HepG2 (cell line): ENCODE data around the gene NUBP1. TPM values are rescaled to one million over a fixed set of nuclear protein-coding genes. Genes with fewer than 3 reads are reported as not detected.
A peak's percentile ranks its signal among the peaks of the same experiment; 100 is the strongest.

Experiments used
- ATF4 ChIP-seq, 2 experiments: fragments of 450-650 bp in 1 of 2; sonication (generic) in 1 of 2; formaldehyde crosslinking; IDR thresholded peaks; 2 replicates each; pipeline versions ENCODE4 v1.5.0 to v1.8.0; 2020 to 2022; ENCODE audit warnings: mild to moderate bottlenecking in 1 of 2, missing genetic modification reagents in 1 of 2
- CSRNP2 ChIP-seq: sonication (generic); formaldehyde crosslinking; conservative IDR thresholded peaks from 2 replicates; pipeline ENCODE4 v1.8.0; 2022; ENCODE audit warnings: low read depth, missing genetic modification reagents
- FOXK1 ChIP-seq: sonication (generic); formaldehyde crosslinking; IDR thresholded peaks from 2 replicates; pipeline ENCODE4 v1.4.0; 2020; ENCODE audit warnings: low read depth, missing genetic modification reagents, borderline replicate concordance
- FOXO4 ChIP-seq: sonication (generic); formaldehyde crosslinking; conservative IDR thresholded peaks from 2 replicates; pipeline ENCODE4 v1.8.1; 2023; ENCODE audit warnings: missing genetic modification reagents
- GFI1 ChIP-seq: sonication (generic); formaldehyde crosslinking; IDR thresholded peaks from 2 replicates; pipeline ENCODE4 v1.5.0; 2020; ENCODE audit warnings: missing genetic modification reagents, mild to moderate bottlenecking, borderline replicate concordance
- HINFP ChIP-seq: sonication (generic); formaldehyde crosslinking; IDR thresholded peaks from 2 replicates; pipeline ENCODE4 v1.4.0; 2020; ENCODE audit warnings: low read depth, mild to moderate bottlenecking, missing genetic modification reagents
- LCORL ChIP-seq, 2 experiments: fragments of 450-650 bp in 1 of 2; sonication (generic) in 1 of 2; formaldehyde crosslinking in 1 of 2; IDR thresholded peaks; 2 replicates each; pipeline versions ENCODE4 v1.5.0 to v1.6.1; 2017 to 2020; ENCODE audit warnings: antibody characterized with exemption in 1 of 2, missing genetic modification reagents in 1 of 2
- MTF1 ChIP-seq: sonication (generic); formaldehyde crosslinking; IDR thresholded peaks from 2 replicates; pipeline ENCODE4 v1.5.0; 2020; ENCODE audit warnings: missing genetic modification reagents
- POGZ ChIP-seq: sonication (generic); formaldehyde crosslinking; IDR thresholded peaks from 2 replicates; pipeline ENCODE4 v1.4.0; 2020; ENCODE audit warnings: mild to moderate bottlenecking, missing genetic modification reagents
- PRPF4 ChIP-seq: fragments of 200-400 bp; formaldehyde crosslinking; IDR thresholded peaks from 2 replicates; pipeline ENCODE4 v1.6.1; 2016; ENCODE audit warnings: low read length, low read depth; ENCODE audit not compliant: poor library complexity, severe bottlenecking
- SRSF4 ChIP-seq: fragments of 200-400 bp; formaldehyde crosslinking; IDR thresholded peaks from one replicate; pipeline ENCODE4 v1.6.1; 2018; ENCODE audit warnings: mild to moderate bottlenecking, low read depth, low read length, moderate library complexity; ENCODE audit not compliant: poor library complexity, severe bottlenecking
- TBP ChIP-seq: sonication (generic); formaldehyde crosslinking; IDR thresholded peaks from 2 replicates; pipeline ENCODE4 v1.5.0; 2020; ENCODE audit warnings: missing genetic modification reagents
- TERF1 ChIP-seq: sonication (generic); formaldehyde crosslinking; IDR thresholded peaks from 2 replicates; pipeline ENCODE4 v1.8.0; 2022; ENCODE audit warnings: mild to moderate bottlenecking, missing genetic modification reagents, moderate library complexity
- ZBTB33 ChIP-seq: sonication (generic); formaldehyde crosslinking; IDR thresholded peaks from 2 replicates; pipeline ENCODE4 v1.4.0; 2020; ENCODE audit warnings: missing genetic modification reagents
- ZBTB38 ChIP-seq: sonication (generic); formaldehyde crosslinking; IDR thresholded peaks from 2 replicates; pipeline ENCODE4 v1.5.1; 2020; ENCODE audit warnings: mild to moderate bottlenecking, missing genetic modification reagents
- ZFAT ChIP-seq: sonication (generic); formaldehyde crosslinking; conservative IDR thresholded peaks from 2 replicates; pipeline ENCODE4 v1.8.1; 2023; ENCODE audit warnings: missing genetic modification reagents, inconsistent platforms
- ZFP82 ChIP-seq: sonication (generic); formaldehyde crosslinking; IDR thresholded peaks from 2 replicates; pipeline ENCODE4 v1.5.1; 2020; ENCODE audit warnings: mild to moderate bottlenecking, missing genetic modification reagents, borderline replicate concordance
- ZNF569 ChIP-seq: sonication (generic); formaldehyde crosslinking; IDR thresholded peaks from 2 replicates; pipeline ENCODE4 v1.5.0; 2020; ENCODE audit warnings: mild to moderate bottlenecking, missing genetic modification reagents, moderate library complexity, borderline replicate concordance
- ZNF879 ChIP-seq: sonication (generic); formaldehyde crosslinking; IDR thresholded peaks from 2 replicates; pipeline ENCODE4 v1.8.1; 2023; ENCODE audit warnings: missing genetic modification reagents
- polyA plus RNA-seq, 8 experiments: library from polyadenylated mRNA; depleted of rRNA in 3 of 8; stranded (reverse) in 7 of 8; unstranded in 1 of 8; fragments of >200 nt; fragmentation: Illumina TruSeq in 4 of 8; extraction: Trizol in 4 of 8; gene quantifications; 2 replicates each; pipeline versions ENCODE4 v1.2.1 to v1.2.3, GENCODE V29; 2011 to 2016; ENCODE audit warnings: low read depth in 4 of 8, missing spikeins in 1 of 8, mixed read lengths in 1 of 8; ENCODE audit not compliant: insufficient read depth in 1 of 8
- total RNA-seq, 5 experiments: library from RNA; depleted of rRNA; stranded (reverse); fragments of >200 nt; fragmentation: Illumina TruSeq; extraction: Trizol; gene quantifications; 2 replicates each; pipeline ENCODE4 v1.2.3, GENCODE V29; 2016; ENCODE audit warnings: low read depth in 1 of 5

NUBP1 gene
- total and polyA plus RNA-seq, 2 of the 13 experiments (the other 11 are each of a cell fraction or from before 2014, with no cell fraction given): 53.5 to 70.4 TPM

- TF ChIP-seq ATF4 (CRISPR knock-in tag; IDR thresholded peaks at IDR 0.05) (no peak), TBP (CRISPR knock-in tag) (peak; percentile 19; the same call in 1 of the 2 replicates), MTF1 (peak; percentile 81), ZFP82 (CRISPR knock-in tag) (peak; percentile 80; the same call in 1 of the 2 replicates), ZBTB33 (CRISPR knock-in tag) (peak; percentile 25; the same call in 1 of the 2 replicates), ZBTB38 (CRISPR knock-in tag) (peak; percentile 93), FOXK1 (CRISPR knock-in tag) (peak; percentile 63), SRSF4 (peak; percentile 73), ZFAT (peak; percentile 55; the same call in 1 of the 2 replicates), POGZ (peak; percentile 89), ZNF569 (CRISPR knock-in tag) (peak; percentile 99; the same call in 1 of the 2 replicates), CSRNP2 (CRISPR knock-in tag) (no peak), PRPF4 (no peak), FOXO4 (no peak; the same call in 1 of the 2 replicates), ZNF879 (CRISPR knock-in tag) (peak; percentile 97), LCORL (IDR thresholded peaks at IDR 0.05) (0 out of 2 replicates have a peak, but pooled peaks have one; percentile 52), LCORL (CRISPR knock-in tag; IDR thresholded peaks at IDR 0.05) (peak; percentile 93), HINFP (peak; percentile 93), TERF1 (no peak), GFI1 (CRISPR knock-in tag) (peak; percentile 81)
Measured at GRCh38 chr16:10743610-10744369, at the start of gene NUBP1 (continued).
